Trophoblast cell (in vitro differentiated cells and primary cell): Measurements from ENCODE around the gene JRKL.

Source experiments
- DNase-seq, 2 donors: peaks; one replicate each; pipeline ENCODE4 v3.0.0-alpha.2; 2016
- H2AFZ ChIP-seq: 2 replicates; pipeline ENCODE4 v1.6.1; 2013; ENCODE audit warnings: low read length, moderate library complexity, mild to moderate bottlenecking; ENCODE audit not compliant: insufficient read depth, poor library complexity
- H2AK5ac ChIP-seq: 2 replicates; pipeline ENCODE4 v1.6.1; 2013; ENCODE audit warnings: mild to moderate bottlenecking, low read length
- H2BK120ac ChIP-seq: 2 replicates; pipeline ENCODE4 v1.6.1; 2013; ENCODE audit warnings: low read length, mild to moderate bottlenecking, moderate library complexity; ENCODE audit not compliant: insufficient read depth, poor library complexity
- H2BK12ac ChIP-seq: 2 replicates; pipeline ENCODE4 v1.6.1; 2013; ENCODE audit warnings: mild to moderate bottlenecking, low read length, moderate library complexity
- H2BK5ac ChIP-seq: 2 replicates; pipeline ENCODE4 v1.6.1; 2013; ENCODE audit warnings: low read length, low read depth, moderate library complexity, mild to moderate bottlenecking; ENCODE audit not compliant: poor library complexity
- H3K14ac ChIP-seq: 2 replicates; pipeline ENCODE4 v1.6.1; 2013; ENCODE audit warnings: mild to moderate bottlenecking, low read length
- H3K18ac ChIP-seq: 2 replicates; pipeline ENCODE4 v1.6.1; 2013; ENCODE audit warnings: mild to moderate bottlenecking, low read length
- H3K23ac ChIP-seq: 2 replicates; pipeline ENCODE4 v1.6.1; 2013; ENCODE audit warnings: low read length
- H3K27ac ChIP-seq: 2 replicates; pipeline ENCODE4 v1.5.1; 2013; ENCODE audit warnings: low read depth, mild to moderate bottlenecking, inconsistent platforms, low read length, moderate library complexity
- H3K27me3 ChIP-seq: 2 replicates; pipeline ENCODE4 v1.6.1; 2013; ENCODE audit warnings: inconsistent platforms, mild to moderate bottlenecking, low read length, moderate library complexity; ENCODE audit not compliant: insufficient read depth
- H3K36me3 ChIP-seq, 2 experiments: 1 replicate in 1 of 2; 2 replicates in 1 of 2; pipeline ENCODE4 v1.6.1; 2013; ENCODE audit warnings: low read length in 2 of 2, mild to moderate bottlenecking in 2 of 2, moderate library complexity in 1 of 2; ENCODE audit not compliant: insufficient read depth in 2 of 2, control insufficient read depth in 1 of 2
- H3K4ac ChIP-seq: 2 replicates; pipeline ENCODE4 v1.6.1; 2013; ENCODE audit warnings: low read depth, mild to moderate bottlenecking, low read length, moderate library complexity
- H3K4me1 ChIP-seq, 2 experiments: 1 replicate in 1 of 2; 2 replicates in 1 of 2; pipeline ENCODE4 v1.6.1; 2013; ENCODE audit warnings: low read length in 2 of 2, mild to moderate bottlenecking in 2 of 2, moderate library complexity in 1 of 2; ENCODE audit not compliant: insufficient read depth in 2 of 2, control insufficient read depth in 1 of 2
- H3K4me2 ChIP-seq: 2 replicates; pipeline ENCODE4 v1.6.1; 2013; ENCODE audit warnings: inconsistent platforms, mild to moderate bottlenecking, low read length, moderate library complexity
- H3K4me3 ChIP-seq: 2 replicates; pipeline ENCODE4 v1.5.1; 2013; ENCODE audit warnings: mild to moderate bottlenecking, low read depth, low read length, inconsistent platforms
- H3K79me1 ChIP-seq: one replicate; pipeline ENCODE4 v1.6.1; 2013; ENCODE audit warnings: low read length
- H3K79me2 ChIP-seq: 2 replicates; pipeline ENCODE4 v1.6.1; 2013; ENCODE audit warnings: low read length, mild to moderate bottlenecking; ENCODE audit not compliant: control insufficient read depth, insufficient read depth, poor library complexity
- H3K9ac ChIP-seq: 2 replicates; pipeline ENCODE4 v1.6.1; 2013; ENCODE audit warnings: mild to moderate bottlenecking, low read length
- H3K9me3 ChIP-seq: 2 replicates; pipeline ENCODE4 v1.6.1; 2013; ENCODE audit warnings: low read depth, mild to moderate bottlenecking, control low read depth, inconsistent platforms, low read length; ENCODE audit not compliant: insufficient read depth
- H4K12ac ChIP-seq: 2 replicates; pipeline ENCODE4 v1.6.1; 2013; ENCODE audit warnings: low read depth, mild to moderate bottlenecking, low read length, moderate library complexity
- H4K8ac ChIP-seq: 2 replicates; pipeline ENCODE4 v1.6.1; 2013; ENCODE audit warnings: low read depth, mild to moderate bottlenecking, low read length, moderate library complexity
- H4K91ac ChIP-seq: one replicate; pipeline ENCODE4 v1.6.1; 2013; ENCODE audit warnings: low read depth, mild to moderate bottlenecking, low read length, moderate library complexity
- WGBS: extraction: QIAGEN DNeasy Blood & Tissue Kit; methylation state at CpG from one replicate; pipeline ENCODE4 v1.1.7; 2013; ENCODE audit warnings: missing lambda C conversion rate; ENCODE audit not compliant: insufficient read length, insufficient coverage; ENCODE audit errors: extremely low coverage; 5-methylcytosine and 5-hydroxymethylcytosine counted together

JRKL gene

DNA sequence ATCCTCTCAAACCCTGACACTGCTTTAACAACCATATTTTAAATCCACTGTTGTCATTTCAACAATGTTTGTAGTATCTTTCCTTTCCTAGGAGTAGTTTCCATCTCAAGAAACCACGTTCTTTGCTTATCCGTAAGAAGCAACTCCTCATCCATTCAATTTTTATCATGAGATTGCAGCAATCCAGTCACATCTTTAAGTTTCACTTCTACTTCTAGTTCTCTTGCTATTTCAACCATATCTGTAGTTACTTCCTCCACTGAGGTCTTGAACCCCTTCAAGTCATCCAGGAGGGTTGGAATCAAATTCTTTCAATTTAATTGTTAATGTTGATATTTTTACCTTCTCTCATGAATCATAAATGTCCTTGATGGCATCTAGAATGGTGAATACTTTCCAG lies 22.5 kb upstream of the JRKL start:
- no CpG with 5 or more reads among the region's 2 CpGs for WGBS
- no peak overlapping the region for H3K9ac ChIP-seq
- no peaks in the 10 kb centered on the region for H3K79me2 ChIP-seq

DNA sequence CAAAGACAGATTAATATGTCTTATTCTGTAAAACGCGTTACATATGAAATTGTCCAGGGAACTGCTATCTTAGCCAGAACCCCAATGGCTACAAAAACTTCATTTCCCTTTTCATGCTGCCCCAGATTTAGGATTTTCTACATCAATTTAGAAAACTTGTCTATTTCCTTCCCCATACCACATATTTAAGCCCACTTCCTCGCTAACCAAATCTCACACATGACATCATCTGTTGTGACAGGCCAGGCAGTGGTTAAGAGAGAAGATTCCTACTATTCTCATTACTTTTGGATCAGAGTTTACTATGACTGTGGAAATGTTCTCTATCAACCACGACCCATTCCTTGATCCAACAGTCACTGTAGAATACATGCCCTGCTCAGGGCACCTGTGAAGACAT lies 16.0 kb upstream of the JRKL start:
- no peak overlapping the region for H2BK12ac ChIP-seq
- no peak overlapping the region for H2AK5ac ChIP-seq
- H3K27me3 ChIP-seq = no peaks in the 10 kb centered on the region
- no peak overlapping the region for H3K4me3 ChIP-seq
- H3K79me1 ChIP-seq = no peaks in the 10 kb centered on the region
- DNase-seq = no peak
- no peak overlapping the region for H4K91ac ChIP-seq
- no peak overlapping the region for H2BK120ac ChIP-seq
- no peak overlapping the region for H3K18ac ChIP-seq
- no peak overlapping the region for H3K23ac ChIP-seq
- H3K27ac ChIP-seq = no peak overlapping the region
- no peak overlapping the region for H4K8ac ChIP-seq
- no peak overlapping the region for H2AFZ ChIP-seq
- no peak overlapping the region for H3K9ac ChIP-seq
- no peak overlapping the region for H3K4me2 ChIP-seq
- H3K14ac ChIP-seq = no peak overlapping the region
- H4K12ac ChIP-seq = no peak overlapping the region
- H2BK5ac ChIP-seq = no peak overlapping the region
- no peaks in the 10 kb centered on the region for H3K4me1 ChIP-seq
- H3K4ac ChIP-seq = no peak overlapping the region
- WGBS = no CpG with 5 or more reads among the region's 4 CpGs
- no peaks in the 10 kb centered on the region for H3K79me2 ChIP-seq
- peaks cover 0 to 4% of the 10 kb centered on the region in 2 experiments for H3K36me3 ChIP-seq
- no peaks in the 10 kb centered on the region for H3K9me3 ChIP-seq

More for the DNA sequence above, 22.5 kb upstream of the JRKL start:
- H3K9me3 ChIP-seq = peaks cover 2% of the 10 kb centered on the region
- H4K12ac ChIP-seq = no peak overlapping the region
- no peak overlapping the region for H4K8ac ChIP-seq
- H3K4me3 ChIP-seq = no peak overlapping the region
- DNase-seq = no peak
- H3K4ac ChIP-seq = no peak overlapping the region
- H3K4me1 ChIP-seq = no peaks in the 10 kb centered on the region
- H3K4me2 ChIP-seq = no peak overlapping the region
- H2AFZ ChIP-seq = no peak overlapping the region
- no peak overlapping the region for H3K27ac ChIP-seq
- peaks cover 5 to 7% of the 10 kb centered on the region in 2 experiments for H3K36me3 ChIP-seq
- no peak overlapping the region for H2BK120ac ChIP-seq
- no peak overlapping the region for H2BK12ac ChIP-seq
- H3K23ac ChIP-seq = no peak overlapping the region
- no peak overlapping the region for H3K14ac ChIP-seq
- no peak overlapping the region for H2AK5ac ChIP-seq
- no peak overlapping the region for H3K18ac ChIP-seq
- no peaks in the 10 kb centered on the region for H3K27me3 ChIP-seq
- H3K79me1 ChIP-seq = no peaks in the 10 kb centered on the region
- H4K91ac ChIP-seq = no peak overlapping the region
- no peak overlapping the region for H2BK5ac ChIP-seq

GRCh38 chr11:96376796-96377195 lies 13.0 kb upstream of the JRKL start:
- no peaks in the 10 kb centered on the region for H3K4me1 ChIP-seq
- no CpG with 5 or more reads among the region's 1 CpG for WGBS
- no peaks in the 10 kb centered on the region for H3K27me3 ChIP-seq
- H3K79me1 ChIP-seq = no peaks in the 10 kb centered on the region
- no peak overlapping the region for H4K12ac ChIP-seq
- no peak overlapping the region for H3K18ac ChIP-seq
- no peaks in the 10 kb centered on the region for H3K79me2 ChIP-seq
- H3K4me2 ChIP-seq = no peak overlapping the region
- no peak overlapping the region for H3K14ac ChIP-seq
- no peak overlapping the region for H3K4ac ChIP-seq
- peaks cover 0 to 2% of the 10 kb centered on the region in 2 experiments for H3K36me3 ChIP-seq
- no peak overlapping the region for H4K8ac ChIP-seq
- no peak overlapping the region for H4K91ac ChIP-seq
- no peak overlapping the region for H2BK12ac ChIP-seq
- H3K9me3 ChIP-seq = no peaks in the 10 kb centered on the region
- DNase-seq = peak; percentile 80 to 92
- H2AK5ac ChIP-seq = no peak overlapping the region
- H2BK5ac ChIP-seq = no peak overlapping the region
- no peak overlapping the region for H2AFZ ChIP-seq
- H2BK120ac ChIP-seq = no peak overlapping the region
- no peak overlapping the region for H3K4me3 ChIP-seq
- H3K23ac ChIP-seq = no peak overlapping the region
- no peak overlapping the region for H3K9ac ChIP-seq
- no peak overlapping the region for H3K27ac ChIP-seq

GRCh38 chr11:96384156-96384555 lies 5.7 kb upstream of the JRKL start:
- WGBS = no CpG with 5 or more reads among the region's 3 CpGs
- Histone ChIP-seq H3K9me3 (no peaks in the 10 kb centered on the region), H3K14ac (no peak overlapping the region)

More at GRCh38 chr11:96384156-96384555, 5.7 kb upstream of the JRKL start:
- DNase-seq = no peak
- H2BK120ac ChIP-seq = no peak overlapping the region
- H4K8ac ChIP-seq = no peak overlapping the region
- no peaks in the 10 kb centered on the region for H3K27me3 ChIP-seq
- H3K79me2 ChIP-seq = no peaks in the 10 kb centered on the region
- no peak overlapping the region for H2AK5ac ChIP-seq
- no peak overlapping the region for H3K4ac ChIP-seq
- H2BK12ac ChIP-seq = no peak overlapping the region
- H3K79me1 ChIP-seq = peaks cover under 1% of the 10 kb centered on the region
- H3K23ac ChIP-seq = no peak overlapping the region
- no peak overlapping the region for H3K4me3 ChIP-seq
- no peak overlapping the region for H3K27ac ChIP-seq
- H3K9ac ChIP-seq = no peak overlapping the region
- H3K4me2 ChIP-seq = no peak overlapping the region
- no peak overlapping the region for H2BK5ac ChIP-seq
- H4K12ac ChIP-seq = no peak overlapping the region
- H3K36me3 ChIP-seq = peaks cover 0 to 2% of the 10 kb centered on the region in 2 experiments
- no peak overlapping the region for H4K91ac ChIP-seq
- H3K18ac ChIP-seq = no peak overlapping the region
- no peaks in the 10 kb centered on the region for H3K4me1 ChIP-seq
- H2AFZ ChIP-seq = no peak overlapping the region
